ENCODE results near the gene FGFR3.

- no peak for TF ChIP-seq POLR2A (IDR thresholded peaks at IDR 0.05)
- TF ChIP-seq CTCF (IDR thresholded peaks at IDR 0.05), result no peak
Observed at GRCh38 chr4:1748465-1748995, 44.6 kb upstream of the FGFR3 start.
